GM12864 (cell line): ENCODE results near the gene DNASE1L1.

Source experiments
- DNase-seq: peaks from one replicate; pipeline ENCODE4 v3.0.0-alpha.2; 2011; ENCODE audit warnings: low read depth
- H3K4me3 ChIP-seq: 2 replicates; pipeline ENCODE4 v1.5.1; 2011; ENCODE audit warnings: mild to moderate bottlenecking, low read depth, low read length, control low read depth
- TF ChIP-seq, protein P1 (sequence below): IDR thresholded peaks from 2 replicates; pipeline ENCODE4 v1.5.1; 2011; ENCODE audit warnings: low read depth, mild to moderate bottlenecking, moderate library complexity, low read length, control low read depth, inconsistent platforms; ENCODE audit errors: missing control alignments

Gene DNASE1L1

DNA sequence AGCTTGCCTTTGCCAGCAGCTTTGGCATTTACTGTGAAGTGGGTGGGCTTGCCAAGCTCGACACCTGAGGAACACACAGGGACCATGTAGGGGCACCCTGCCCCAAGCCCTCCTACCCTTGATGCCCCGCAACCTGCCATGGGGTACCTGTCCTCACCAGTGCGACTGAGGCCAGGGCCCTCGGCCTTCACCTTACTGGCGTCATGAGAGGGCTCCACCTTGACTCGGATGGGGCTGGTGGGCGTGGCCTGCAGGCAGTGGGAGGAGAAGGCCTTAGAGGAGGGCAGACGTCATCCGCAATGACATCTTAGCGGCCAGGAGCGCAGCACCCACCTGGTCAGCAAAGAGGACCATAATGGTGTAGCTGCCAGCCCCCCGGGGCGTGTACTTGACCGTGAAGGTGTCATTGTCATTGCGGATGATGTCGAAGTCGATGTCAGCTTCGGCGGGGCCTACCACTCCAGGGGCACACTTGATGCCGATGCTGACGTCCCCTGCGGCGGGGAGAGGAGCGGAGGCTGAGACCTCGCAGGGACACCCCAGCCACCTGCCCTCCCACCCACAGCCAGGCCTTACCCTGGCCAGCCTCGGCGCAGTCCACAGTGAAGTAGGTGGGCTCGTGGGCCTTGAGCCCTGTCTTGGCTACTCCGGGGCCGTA is 46.8 kb downstream of the DNASE1L1 start:
- TF ChIP-seq, protein P1, sequence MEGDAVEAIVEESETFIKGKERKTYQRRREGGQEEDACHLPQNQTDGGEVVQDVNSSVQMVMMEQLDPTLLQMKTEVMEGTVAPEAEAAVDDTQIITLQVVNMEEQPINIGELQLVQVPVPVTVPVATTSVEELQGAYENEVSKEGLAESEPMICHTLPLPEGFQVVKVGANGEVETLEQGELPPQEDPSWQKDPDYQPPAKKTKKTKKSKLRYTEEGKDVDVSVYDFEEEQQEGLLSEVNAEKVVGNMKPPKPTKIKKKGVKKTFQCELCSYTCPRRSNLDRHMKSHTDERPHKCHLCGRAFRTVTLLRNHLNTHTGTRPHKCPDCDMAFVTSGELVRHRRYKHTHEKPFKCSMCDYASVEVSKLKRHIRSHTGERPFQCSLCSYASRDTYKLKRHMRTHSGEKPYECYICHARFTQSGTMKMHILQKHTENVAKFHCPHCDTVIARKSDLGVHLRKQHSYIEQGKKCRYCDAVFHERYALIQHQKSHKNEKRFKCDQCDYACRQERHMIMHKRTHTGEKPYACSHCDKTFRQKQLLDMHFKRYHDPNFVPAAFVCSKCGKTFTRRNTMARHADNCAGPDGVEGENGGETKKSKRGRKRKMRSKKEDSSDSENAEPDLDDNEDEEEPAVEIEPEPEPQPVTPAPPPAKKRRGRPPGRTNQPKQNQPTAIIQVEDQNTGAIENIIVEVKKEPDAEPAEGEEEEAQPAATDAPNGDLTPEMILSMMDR, result no peak
- H3K4me3 ChIP-seq, result no peak overlapping the region
- DNase-seq, result no peak

DNA sequence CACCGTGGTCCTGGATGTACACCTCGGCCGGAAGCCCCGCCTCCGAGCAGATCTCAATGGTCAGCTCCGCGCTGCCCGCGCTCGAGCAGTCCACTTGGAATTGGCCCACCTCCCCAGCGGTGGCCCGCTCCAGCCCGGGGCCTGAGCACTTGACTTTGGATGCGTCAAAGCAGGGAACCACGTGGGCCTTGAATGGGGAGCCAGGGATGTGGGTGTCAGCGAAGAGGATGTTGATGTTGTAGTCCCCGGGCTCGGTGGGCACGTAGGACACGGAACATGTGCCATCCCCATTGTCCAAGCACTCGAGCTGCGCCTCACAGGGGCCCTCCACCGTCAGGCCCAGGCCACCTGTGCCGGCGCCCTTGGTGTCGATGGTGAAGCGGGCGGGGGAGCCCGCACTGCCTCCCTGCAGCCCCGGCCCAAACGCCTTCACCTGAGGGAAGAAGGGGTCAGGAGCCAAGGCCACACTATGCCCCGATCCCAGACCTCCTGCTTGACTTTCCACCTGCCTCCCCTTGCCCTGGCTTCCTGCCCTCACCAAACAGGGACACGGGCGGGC is 48.8 kb downstream of the DNASE1L1 start:
- no peak for DNase-seq
- H3K4me3 ChIP-seq, result no peak overlapping the region
- TF ChIP-seq, protein P1, result no peak

DNA sequence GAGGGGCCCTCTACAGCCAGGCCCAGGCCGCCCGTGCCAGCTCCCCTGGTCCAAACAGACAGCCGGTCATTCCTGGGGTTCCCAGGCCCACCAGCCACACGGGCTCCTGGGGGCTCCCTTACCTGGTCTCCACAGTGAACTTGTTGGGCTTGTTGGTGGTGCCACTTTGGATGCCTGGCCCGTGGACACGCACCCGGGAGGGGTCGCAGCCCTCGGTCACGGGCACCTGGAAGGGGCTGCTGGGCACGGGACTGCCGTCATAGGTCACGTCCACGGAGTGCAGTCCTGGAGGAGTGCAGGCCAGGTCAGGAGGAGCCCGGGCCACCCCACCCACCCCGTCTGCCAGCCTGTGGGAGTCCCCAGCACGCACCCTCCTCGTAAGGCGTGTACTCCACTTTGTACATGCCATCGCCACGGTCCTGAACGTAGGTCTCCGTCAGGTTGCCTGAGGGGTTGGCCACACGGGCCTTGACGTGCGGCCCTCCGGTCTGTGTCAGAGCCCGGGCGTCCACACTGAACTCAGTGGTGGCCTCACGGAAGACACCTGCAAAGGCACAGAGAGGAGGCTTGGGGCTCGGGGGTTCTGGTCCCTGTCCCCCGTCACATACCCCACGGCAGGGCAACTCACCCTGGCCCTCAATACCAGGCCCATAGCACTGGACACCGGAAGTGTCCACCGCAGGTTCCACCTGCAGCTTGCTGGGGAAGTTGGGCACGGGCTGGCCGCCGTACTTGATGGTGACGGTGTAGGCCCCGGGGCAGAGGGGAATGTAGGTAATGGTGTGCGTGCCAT is 49.5 kb downstream of the DNASE1L1 start:
- DNase-seq, result no peak
- TF ChIP-seq, protein P1, result no peak
- no peak overlapping the region for H3K4me3 ChIP-seq

DNA sequence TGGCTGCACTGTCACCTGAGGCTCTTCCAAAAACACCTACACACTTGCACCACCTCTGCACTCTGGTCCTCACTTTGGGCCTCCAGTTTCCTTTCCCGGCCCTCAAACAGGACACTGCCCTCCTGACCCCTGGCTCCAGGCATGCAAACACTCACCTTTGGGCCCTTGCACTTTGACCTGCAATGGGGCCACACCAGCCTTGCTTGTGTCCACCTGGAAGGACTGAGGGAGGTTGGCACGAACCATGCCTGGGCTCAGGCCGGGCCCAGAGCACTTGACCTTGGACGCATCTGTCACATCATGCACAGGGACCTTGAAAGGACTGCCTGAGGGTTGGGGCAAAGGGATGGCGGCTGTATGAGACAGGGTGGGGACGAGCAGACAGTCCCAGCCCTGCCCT is 50.2 kb downstream of the DNASE1L1 start:
- TF ChIP-seq, protein P1, result no peak
- DNase-seq, result no peak
- H3K4me3 ChIP-seq, result no peak overlapping the region

DNA sequence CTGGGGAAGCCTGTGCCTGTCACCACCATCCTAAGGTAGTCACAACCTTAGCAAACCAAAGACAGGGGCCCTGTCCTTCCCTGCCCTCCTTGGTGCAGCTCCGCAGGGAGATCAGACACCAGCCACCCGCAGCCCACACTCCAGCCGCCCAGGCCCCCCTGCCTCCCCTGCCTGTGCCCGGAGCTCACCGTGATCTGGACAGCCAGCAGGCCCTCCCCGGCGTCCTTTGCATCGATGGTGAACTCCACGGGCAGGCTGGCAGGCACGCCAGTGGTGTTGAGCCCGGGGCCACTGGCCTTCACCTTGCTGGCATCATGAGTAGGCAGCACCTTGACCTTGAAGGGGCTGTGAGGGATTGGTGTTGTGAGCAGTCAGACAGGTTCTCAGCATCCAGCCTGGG is 51.0 kb downstream of the DNASE1L1 start:
- DNase-seq, result no peak
- TF ChIP-seq, protein P1, result no peak
- no peak overlapping the region for H3K4me3 ChIP-seq

DNA sequence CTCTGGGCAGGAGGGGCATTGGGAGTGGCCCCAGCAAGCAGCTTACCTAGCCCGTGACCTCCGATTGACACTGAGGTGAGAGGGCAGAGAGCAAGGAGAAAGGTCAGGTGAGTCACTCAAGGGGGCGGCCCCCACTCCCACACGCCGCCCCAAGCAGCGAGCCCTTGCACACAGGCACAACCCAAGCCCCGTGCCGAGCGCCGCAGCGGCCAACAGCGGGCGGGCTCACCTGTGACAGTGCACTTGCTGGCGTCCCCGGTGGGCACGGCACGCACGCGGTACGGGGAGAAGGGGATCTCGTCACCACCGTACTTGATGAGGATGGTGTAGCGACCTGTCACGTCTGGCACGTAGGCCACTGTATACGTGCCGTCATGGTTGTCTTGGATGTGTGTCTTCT is 51.8 kb downstream of the DNASE1L1 start:
- DNase-seq, result no peak
- H3K4me3 ChIP-seq, result no peak overlapping the region
- TF ChIP-seq, protein P1, result no peak

DNA sequence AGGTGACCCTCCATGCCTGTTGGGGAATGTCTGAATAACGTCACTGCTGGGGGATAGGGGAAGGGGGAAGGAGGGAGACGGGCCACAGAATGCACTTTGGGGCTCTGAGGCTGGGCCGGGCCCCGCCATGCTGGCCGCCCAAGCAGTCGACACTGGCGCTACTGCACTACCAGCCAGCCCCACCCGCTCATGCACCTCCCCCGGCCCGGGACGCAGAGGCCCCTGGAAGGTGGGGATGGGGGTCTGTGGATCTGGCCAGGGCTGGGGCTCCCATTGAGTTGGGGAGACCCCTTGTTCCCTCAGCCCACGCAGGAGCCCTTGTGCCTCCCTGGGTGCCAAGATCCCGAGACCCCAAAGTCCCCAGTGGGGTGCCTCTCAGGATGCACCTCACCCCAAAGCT is 52.5 kb downstream of the DNASE1L1 start:
- H3K4me3 ChIP-seq, result no peak overlapping the region
- DNase-seq, result no peak
- TF ChIP-seq, protein P1, result no peak
